HepG2 (cell line): ENCODE data around the gene DDX19B. TPM values are rescaled to one million over a fixed set of nuclear protein-coding genes. Genes with fewer than 3 reads are reported as not detected.

Experiments
- ARID2 ChIP-seq: sonication (generic); formaldehyde crosslinking; IDR thresholded peaks from 2 replicates; pipeline ENCODE4 v1.8.1; 2022; ENCODE audit warnings: mild to moderate bottlenecking, missing genetic modification reagents, borderline replicate concordance
- CEBPB ChIP-seq: IDR thresholded peaks from 2 replicates; pipeline ENCODE4 v1.6.1; 2011; ENCODE audit warnings: low read depth, low read length, improper control_type of control experiment, borderline replicate concordance
- ETV6 ChIP-seq: sonication (generic); formaldehyde crosslinking; conservative IDR thresholded peaks from 2 replicates; pipeline ENCODE4 v1.4.0; 2020; ENCODE audit warnings: missing genetic modification reagents
- FUBP1 ChIP-seq: sonication (generic); formaldehyde crosslinking; IDR thresholded peaks from 2 replicates; pipeline ENCODE4 v1.5.1; 2020; ENCODE audit warnings: missing genetic modification reagents, mild to moderate bottlenecking, borderline replicate concordance
- GATA4 ChIP-seq: sonication (generic); IDR thresholded peaks from 2 replicates; pipeline ENCODE4 v1.6.1; 2016; ENCODE audit warnings: antibody characterized with exemption, low read depth, borderline replicate concordance
- ISL2 ChIP-seq: sonication (generic); formaldehyde crosslinking; IDR thresholded peaks from 2 replicates; pipeline ENCODE4 v1.5.0; 2020; ENCODE audit warnings: missing genetic modification reagents
- KAT7 ChIP-seq: IDR thresholded peaks from 2 replicates; pipeline ENCODE4 v1.6.1; 2018; ENCODE audit warnings: borderline replicate concordance, missing compliant biosample characterization
- KDM2A ChIP-seq: sonication (generic); formaldehyde crosslinking; IDR thresholded peaks from 2 replicates; pipeline ENCODE4 v1.4.0; 2020; ENCODE audit warnings: low read depth, missing genetic modification reagents, borderline replicate concordance
- MBD4 ChIP-seq: IDR thresholded peaks from 2 replicates; pipeline ENCODE4 v1.6.1; 2012; ENCODE audit warnings: low read length, inconsistent platforms, borderline replicate concordance
- NCOA5 ChIP-seq: sonication (generic); formaldehyde crosslinking; IDR thresholded peaks from 2 replicates; pipeline ENCODE4 v1.4.0; 2020; ENCODE audit warnings: missing genetic modification reagents
- NONO ChIP-seq, 2 experiments: fragments of 450-650 bp in 1 of 2; sonication (generic) in 1 of 2; formaldehyde crosslinking in 1 of 2; IDR thresholded peaks in 1 of 2; conservative IDR thresholded peaks in 1 of 2; 2 replicates each; pipeline versions ENCODE4 v1.6.1 to v1.8.0; 2017 to 2022; ENCODE audit warnings: mild to moderate bottlenecking in 1 of 2, missing genetic modification reagents in 1 of 2, moderate library complexity in 1 of 2
- PHF21A ChIP-seq: sonication (generic); formaldehyde crosslinking; IDR thresholded peaks from 2 replicates; pipeline ENCODE4 v1.5.0; 2020; ENCODE audit warnings: mild to moderate bottlenecking, missing genetic modification reagents
- ZBTB44 ChIP-seq: sonication (generic); formaldehyde crosslinking; IDR thresholded peaks from 2 replicates; pipeline ENCODE4 v1.4.0; 2020; ENCODE audit warnings: missing genetic modification reagents
- ZNF251 ChIP-seq: sonication (generic); formaldehyde crosslinking; IDR thresholded peaks from 2 replicates; pipeline ENCODE4 v1.9.0; 2021; ENCODE audit warnings: mild to moderate bottlenecking, missing genetic modification reagents
- ZNF33B ChIP-seq: sonication (generic); formaldehyde crosslinking; IDR thresholded peaks from 2 replicates; pipeline ENCODE4 v1.5.1; 2020; ENCODE audit warnings: mild to moderate bottlenecking, missing genetic modification reagents
- ZNF431 ChIP-seq: sonication (generic); formaldehyde crosslinking; IDR thresholded peaks from 2 replicates; pipeline ENCODE4 v1.9.0; 2022; ENCODE audit warnings: missing genetic modification reagents, low read depth, mild to moderate bottlenecking, borderline replicate concordance
- polyA plus RNA-seq, 8 experiments: library from polyadenylated mRNA; depleted of rRNA in 3 of 8; stranded (reverse) in 7 of 8; unstranded in 1 of 8; fragments of >200 nt; fragmentation: Illumina TruSeq in 4 of 8; extraction: Trizol in 4 of 8; gene quantifications; 2 replicates each; pipeline versions ENCODE4 v1.2.1 to v1.2.3, GENCODE V29; 2011 to 2016; ENCODE audit warnings: low read depth in 4 of 8, missing spikeins in 1 of 8, mixed read lengths in 1 of 8; ENCODE audit not compliant: insufficient read depth in 1 of 8
- total RNA-seq, 5 experiments: library from RNA; depleted of rRNA; stranded (reverse); fragments of >200 nt; fragmentation: Illumina TruSeq; extraction: Trizol; gene quantifications; 2 replicates each; pipeline ENCODE4 v1.2.3, GENCODE V29; 2016; ENCODE audit warnings: low read depth in 1 of 5
- TF ChIP-seq, protein P1 (sequence below): sonication (generic); formaldehyde crosslinking; IDR thresholded peaks from 2 replicates; pipeline ENCODE4 v1.4.0; 2020; ENCODE audit warnings: missing genetic modification reagents
- TF ChIP-seq, protein P2 (sequence below): sonication (generic); formaldehyde crosslinking; IDR thresholded peaks from 2 replicates; pipeline ENCODE4 v1.4.0; 2020; ENCODE audit warnings: missing genetic modification reagents
- TF ChIP-seq, protein P3 (sequence below): sonication (generic); formaldehyde crosslinking; IDR thresholded peaks from 2 replicates; pipeline ENCODE4 v1.8.0; 2022; ENCODE audit warnings: mild to moderate bottlenecking, missing genetic modification reagents, moderate library complexity

The DDX19B gene
- total and polyA plus RNA-seq, 2 of the 13 experiments (the other 11 are each of a cell fraction or from before 2014, with no cell fraction given): 36.2 to 40.0 TPM

DNA sequence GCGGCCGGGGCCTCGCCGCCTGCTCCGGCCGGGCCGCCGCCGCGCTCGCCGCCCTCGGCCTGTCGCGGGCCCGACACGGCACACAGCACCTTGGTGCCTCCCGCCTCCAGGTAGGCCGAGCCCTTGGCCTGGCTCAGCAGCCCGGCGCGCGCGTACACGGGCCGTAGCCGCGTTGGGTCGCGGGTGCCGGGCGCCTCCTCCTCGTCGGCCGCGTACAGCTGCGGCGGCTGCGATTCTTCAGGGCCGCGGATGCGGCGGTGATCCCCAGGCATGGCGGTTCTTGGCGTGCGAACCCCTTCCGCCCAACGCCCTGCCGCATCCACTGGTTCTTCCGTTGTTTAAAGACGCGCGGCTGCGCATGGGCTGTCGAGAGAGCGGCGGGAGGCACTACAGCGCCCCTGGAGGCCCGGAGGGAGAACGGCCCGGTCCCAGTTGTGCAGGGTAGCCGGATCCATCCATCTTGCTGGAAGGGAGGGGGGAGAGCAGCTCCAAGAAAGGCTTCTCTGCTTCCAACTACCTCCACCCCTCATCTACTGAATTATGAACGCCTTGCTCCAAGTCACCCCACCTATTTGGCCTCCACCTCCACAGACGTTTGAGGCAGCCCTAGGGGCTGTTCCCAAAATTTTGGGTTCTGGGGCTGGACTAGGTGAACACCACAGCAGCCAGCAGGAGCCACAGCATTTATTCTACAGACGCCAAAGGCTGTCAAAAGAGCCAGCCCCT is 47.2 kb upstream of the DDX19B start, which contains the start of gene EXOSC6 (continued):
- no peak for TF ChIP-seq CEBPB
- TF ChIP-seq FUBP1 (CRISPR knock-in tag): 0 out of 2 replicates have a peak, but pooled peaks have one; percentile 69
- TF ChIP-seq, protein P1, sequence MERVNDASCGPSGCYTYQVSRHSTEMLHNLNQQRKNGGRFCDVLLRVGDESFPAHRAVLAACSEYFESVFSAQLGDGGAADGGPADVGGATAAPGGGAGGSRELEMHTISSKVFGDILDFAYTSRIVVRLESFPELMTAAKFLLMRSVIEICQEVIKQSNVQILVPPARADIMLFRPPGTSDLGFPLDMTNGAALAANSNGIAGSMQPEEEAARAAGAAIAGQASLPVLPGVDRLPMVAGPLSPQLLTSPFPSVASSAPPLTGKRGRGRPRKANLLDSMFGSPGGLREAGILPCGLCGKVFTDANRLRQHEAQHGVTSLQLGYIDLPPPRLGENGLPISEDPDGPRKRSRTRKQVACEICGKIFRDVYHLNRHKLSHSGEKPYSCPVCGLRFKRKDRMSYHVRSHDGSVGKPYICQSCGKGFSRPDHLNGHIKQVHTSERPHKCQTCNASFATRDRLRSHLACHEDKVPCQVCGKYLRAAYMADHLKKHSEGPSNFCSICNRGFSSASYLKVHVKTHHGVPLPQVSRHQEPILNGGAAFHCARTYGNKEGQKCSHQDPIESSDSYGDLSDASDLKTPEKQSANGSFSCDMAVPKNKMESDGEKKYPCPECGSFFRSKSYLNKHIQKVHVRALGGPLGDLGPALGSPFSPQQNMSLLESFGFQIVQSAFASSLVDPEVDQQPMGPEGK (CRISPR knock-in tag): peak; percentile 74
- TF ChIP-seq GATA4: no peak
- TF ChIP-seq ZBTB44 (CRISPR knock-in tag): peak; percentile 95
- TF ChIP-seq ISL2: peak; percentile 86
- peak; percentile 78; the same call in 1 of the 2 replicates for TF ChIP-seq NCOA5
- peak; percentile 98 for TF ChIP-seq ARID2 (CRISPR knock-in tag)
- TF ChIP-seq, protein P2, sequence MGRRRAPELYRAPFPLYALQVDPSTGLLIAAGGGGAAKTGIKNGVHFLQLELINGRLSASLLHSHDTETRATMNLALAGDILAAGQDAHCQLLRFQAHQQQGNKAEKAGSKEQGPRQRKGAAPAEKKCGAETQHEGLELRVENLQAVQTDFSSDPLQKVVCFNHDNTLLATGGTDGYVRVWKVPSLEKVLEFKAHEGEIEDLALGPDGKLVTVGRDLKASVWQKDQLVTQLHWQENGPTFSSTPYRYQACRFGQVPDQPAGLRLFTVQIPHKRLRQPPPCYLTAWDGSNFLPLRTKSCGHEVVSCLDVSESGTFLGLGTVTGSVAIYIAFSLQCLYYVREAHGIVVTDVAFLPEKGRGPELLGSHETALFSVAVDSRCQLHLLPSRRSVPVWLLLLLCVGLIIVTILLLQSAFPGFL (CRISPR knock-in tag): no peak
- peak; percentile 93 for TF ChIP-seq ZNF251 (CRISPR knock-in tag)
- TF ChIP-seq KAT7: 0 out of 2 replicates have a peak, but pooled peaks have one; percentile 84
- no peak for TF ChIP-seq NONO (IDR thresholded peaks at IDR 0.05)
- TF ChIP-seq NONO (CRISPR knock-in tag; conservative IDR thresholded peaks at IDR 0.05): peak; percentile 99
- TF ChIP-seq MBD4: no peak
- TF ChIP-seq ZNF33B: peak; percentile 93; the same call in 1 of the 2 replicates
- TF ChIP-seq PHF21A (CRISPR knock-in tag): peak; percentile 78
- TF ChIP-seq, protein P3, sequence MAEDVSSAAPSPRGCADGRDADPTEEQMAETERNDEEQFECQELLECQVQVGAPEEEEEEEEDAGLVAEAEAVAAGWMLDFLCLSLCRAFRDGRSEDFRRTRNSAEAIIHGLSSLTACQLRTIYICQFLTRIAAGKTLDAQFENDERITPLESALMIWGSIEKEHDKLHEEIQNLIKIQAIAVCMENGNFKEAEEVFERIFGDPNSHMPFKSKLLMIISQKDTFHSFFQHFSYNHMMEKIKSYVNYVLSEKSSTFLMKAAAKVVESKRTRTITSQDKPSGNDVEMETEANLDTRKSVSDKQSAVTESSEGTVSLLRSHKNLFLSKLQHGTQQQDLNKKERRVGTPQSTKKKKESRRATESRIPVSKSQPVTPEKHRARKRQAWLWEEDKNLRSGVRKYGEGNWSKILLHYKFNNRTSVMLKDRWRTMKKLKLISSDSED (CRISPR knock-in tag): 0 out of 2 replicates have a peak, but pooled peaks have one; percentile 75
- peak; percentile 100 for TF ChIP-seq KDM2A
- peak; percentile 95 for TF ChIP-seq ZNF431 (CRISPR knock-in tag)
- TF ChIP-seq ETV6 (CRISPR knock-in tag): peak; percentile 81
